Mammary epithelial cell (primary cell): Measurements from ENCODE around the gene ERGIC1.

Source experiments
- CTCF ChIP-seq, 2 donors: IDR thresholded peaks in 1 of 2; conservative IDR thresholded peaks in 1 of 2; 2 replicates each; pipeline ENCODE4 v1.5.1; 2011 to 2012; ENCODE audit warnings: inconsistent platforms in 2 of 2, low read length in 2 of 2, mild to moderate bottlenecking in 2 of 2, control low read depth in 1 of 2, low read depth in 1 of 2; ENCODE audit not compliant: insufficient read depth in 1 of 2; ENCODE audit errors: extremely low read depth in 1 of 2
- EZH2 ChIP-seq: IDR thresholded peaks from 2 replicates; pipeline ENCODE4 v1.6.1; 2012; ENCODE audit warnings: low read length, inconsistent platforms, borderline replicate concordance

GRCh38 chr5:172792701-172793570, 41.1 kb upstream of the ERGIC1 start:
- TF ChIP-seq CTCF (conservative IDR thresholded peaks at IDR 0.05 in 1 of 2, IDR thresholded peaks at IDR 0.05 in 1 of 2; ENCODE audit: extremely low read depth in 1 of 2, insufficient read depth in 1 of 2, low read depth in 1 of 2, low read length in 2 of 2) (no peak), EZH2 (no peak)
